Stomach (tissue), 4 donors: Measurements from ENCODE around the gene PRKACG.

Experiments used
- CTCF ChIP-seq, 7 experiments: fragments of 450-650 bp in 4 of 7; fragments of 200-600 bp in 3 of 7; sonication (generic) in 3 of 7; IDR thresholded peaks; one replicate each; pipeline ENCODE4 v1.5.1; 2016 to 2019; ENCODE audit warnings: antibody characterized with exemption in 7 of 7, control low read depth in 2 of 7, mild to moderate bottlenecking in 1 of 7
- EP300 ChIP-seq: sonication (generic); formaldehyde crosslinking; IDR thresholded peaks from one replicate; pipeline ENCODE4 v1.6.1; 2017; ENCODE audit warnings: antibody characterized with exemption
- POLR2A ChIP-seq, 4 donors: fragments of 450-650 bp; IDR thresholded peaks; one replicate each; pipeline ENCODE4 v1.6.1; 2016; ENCODE audit warnings: antibody characterized with exemption in 4 of 4, control low read depth in 2 of 4, mild to moderate bottlenecking in 1 of 4, moderate library complexity in 1 of 4
- POLR2AphosphoS5 ChIP-seq, 3 donors: sonication (generic); formaldehyde crosslinking; IDR thresholded peaks; one replicate each; pipeline ENCODE4 v1.6.1; 2016; ENCODE audit warnings: antibody characterized with exemption in 3 of 3

DNA sequence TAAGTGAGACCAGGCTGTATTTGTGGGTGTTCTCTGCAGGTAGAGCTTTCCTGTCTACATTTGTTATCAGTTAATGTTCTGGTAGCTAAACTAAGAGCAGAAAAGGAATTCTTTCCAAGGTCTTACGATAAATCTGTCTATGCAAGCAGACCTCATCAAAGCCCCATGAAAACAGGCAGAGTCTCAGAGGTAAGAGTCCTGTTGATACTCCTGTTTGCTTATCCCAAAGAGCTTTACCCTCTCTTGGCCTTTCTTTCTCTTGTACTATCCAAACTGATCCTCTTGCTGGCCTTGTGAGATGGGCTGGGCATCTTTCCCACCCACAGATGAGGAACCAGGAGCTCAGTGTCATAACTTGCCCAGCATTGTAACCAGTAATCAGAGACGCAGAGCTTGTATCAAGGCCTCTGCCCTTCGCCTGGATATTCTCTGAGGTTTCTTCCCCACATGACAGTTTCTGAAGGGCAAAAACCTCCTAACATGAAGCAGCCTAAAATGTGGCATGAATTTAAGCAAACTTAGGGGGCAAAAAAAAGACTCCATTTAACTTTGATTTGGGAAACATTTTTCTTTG lies 33.5 kb downstream of the PRKACG start:
- TF ChIP-seq CTCF (IDR thresholded peaks at IDR 0.05) (no peak), POLR2A (IDR thresholded peaks at IDR 0.05) (no peak), POLR2AphosphoS5 (IDR thresholded peaks at IDR 0.05) (no peak), EP300 (no peak)
